ENCODE measurements around the gene MCHR1. TPM values are rescaled to one million over a fixed set of nuclear protein-coding genes. Genes with fewer than 3 reads are reported as not detected.

Gene MCHR1
- total RNA-seq, 4 donors from 2014 or later = 0.27 TPM; not detected in 3

- no peaks in the 10 kb centered on the region for H3K36me3 ChIP-seq
- in situ Hi-C loops (cut with MboI; ENCODE audit: low pct_ligation_motif_present in 1 of 4, low pct_unique_long_range_greater_than_20kb in 1 of 4, low sequenced_read_pairs in 3 of 4) (no loop called here), intact Hi-C loops (cut with DNase I; ENCODE audit: low total_unique reads) (no loop called here)
- H3K4me1 ChIP-seq = peaks cover 0 to 8% (median 2%) of the 10 kb centered on the region in 4 donors
- WGBS, 2 donors (ENCODE audit: low coverage in 1 of 2) = 45 to 68% methylated on average over 2 to 7 of the region's 7 CpGs
- peak overlapping the region; percentile 11 to 52 (median 26) for H3K27ac ChIP-seq
- no peaks in the 10 kb centered on the region for H3K9me3 ChIP-seq
- H3K27me3 ChIP-seq = no peaks in the 10 kb centered on the region
- no peak overlapping the region for H3K4me3 ChIP-seq
- no peak for DNase-seq
- no peak for TF ChIP-seq POLR2AphosphoS5 (IDR thresholded peaks at IDR 0.05)
- TF ChIP-seq CTCF (IDR thresholded peaks at IDR 0.05) = no peak
- no peak for TF ChIP-seq POLR2A (IDR thresholded peaks at IDR 0.05)
- no peak for TF ChIP-seq EP300 (IDR thresholded peaks at IDR 0.05; ENCODE audit: low read depth)
Observed at GRCh38 chr22:40666151-40666848, 13.0 kb upstream of the MCHR1 start.

DNA sequence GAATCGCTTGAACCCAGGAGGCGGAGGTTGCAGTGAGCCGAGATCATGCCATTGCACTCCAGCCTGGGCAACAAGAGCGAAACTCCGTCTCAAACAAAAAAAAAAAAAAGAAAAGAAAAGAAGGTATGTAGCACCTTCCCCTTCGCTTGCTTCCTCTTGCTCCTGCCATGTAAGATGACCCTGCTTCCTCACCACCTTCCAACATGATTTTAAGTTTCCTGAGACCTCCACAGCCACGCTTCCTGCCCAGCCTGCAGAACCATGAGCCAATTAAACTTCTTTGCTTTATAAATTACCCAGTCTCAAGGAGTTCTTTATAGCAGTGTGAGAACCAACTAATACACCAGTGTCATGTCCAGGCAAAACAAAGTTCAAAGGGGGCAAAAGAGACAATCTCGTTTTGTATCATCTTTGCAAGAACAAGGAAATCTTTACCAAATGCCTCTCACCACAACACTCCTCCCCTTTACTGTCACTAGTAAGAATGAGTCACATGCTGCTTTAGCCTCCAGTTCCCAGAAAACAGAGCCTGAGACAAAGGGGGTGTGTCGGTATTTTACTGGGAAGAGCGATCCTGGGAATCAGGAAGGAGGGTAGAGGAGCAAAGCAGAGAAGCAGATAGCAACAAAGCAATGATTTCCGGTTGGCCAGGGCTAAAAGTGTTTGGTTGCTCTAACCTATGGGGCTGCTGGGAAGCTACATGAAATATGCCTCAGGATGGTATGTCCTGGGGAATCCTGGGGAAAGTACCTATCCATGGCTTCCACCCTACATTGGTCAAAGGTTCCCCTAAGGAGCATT lies 10.5 kb upstream of the MCHR1 start:
- H3K9me3 ChIP-seq = no peaks in the 10 kb centered on the region
- in situ Hi-C loops (cut with MboI; ENCODE audit: low pct_ligation_motif_present in 1 of 4, low pct_unique_long_range_greater_than_20kb in 1 of 4, low sequenced_read_pairs in 3 of 4) (no loop called here), intact Hi-C loops (cut with DNase I; ENCODE audit: low total_unique reads) (no loop called here)
- peaks cover 0 to 8% (median 2%) of the 10 kb centered on the region in 4 donors for H3K4me1 ChIP-seq
- no peaks in the 10 kb centered on the region for H3K36me3 ChIP-seq
- no peaks in the 10 kb centered on the region for H3K27me3 ChIP-seq
- no peak overlapping the region for H3K27ac ChIP-seq
- TF ChIP-seq POLR2A (IDR thresholded peaks at IDR 0.05) = no peak
- no peak for TF ChIP-seq POLR2AphosphoS5 (IDR thresholded peaks at IDR 0.05)
- TF ChIP-seq CTCF (IDR thresholded peaks at IDR 0.05) = no peak
- TF ChIP-seq EP300 (IDR thresholded peaks at IDR 0.05; ENCODE audit: low read depth) = no peak
- DNase-seq = no peak
- 75 to 76% methylated on average over 7 to 11 of the region's 11 CpGs for WGBS, 2 donors (ENCODE audit: low coverage in 1 of 2)
- H3K4me3 ChIP-seq = no peak overlapping the region

DNA sequence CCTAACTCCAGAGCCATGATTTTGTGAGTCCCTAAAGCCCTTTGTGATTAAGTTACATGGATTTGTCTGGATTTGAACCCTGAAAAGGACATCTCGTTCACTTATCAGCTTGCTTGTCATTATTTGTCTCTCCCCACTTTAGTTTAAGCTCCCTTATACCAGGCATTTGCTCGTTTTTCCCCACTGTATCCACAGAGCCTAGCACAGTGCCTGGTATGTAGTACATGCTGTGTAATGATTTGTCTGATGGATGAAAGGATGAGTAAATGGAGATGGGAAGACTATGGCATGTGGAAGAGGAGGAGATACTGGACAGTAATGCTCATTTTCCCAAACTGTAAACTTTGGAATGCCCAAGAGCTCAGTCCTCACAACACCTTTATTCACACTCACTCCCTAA lies 9.2 kb upstream of the MCHR1 start:
- Histone ChIP-seq H3K4me3 (no peak overlapping the region), H3K36me3 (no peaks in the 10 kb centered on the region), H3K4me1 (peaks cover 0 to 3% (median 2%) of the 10 kb centered on the region in 4 donors), H3K27me3 (no peaks in the 10 kb centered on the region), H3K27ac (no peak overlapping the region), H3K9me3 (no peaks in the 10 kb centered on the region)
- DNase-seq = no peak
- in situ Hi-C loops (cut with MboI; ENCODE audit: low pct_ligation_motif_present in 1 of 4, low pct_unique_long_range_greater_than_20kb in 1 of 4, low sequenced_read_pairs in 3 of 4) = no loop called here
- TF ChIP-seq POLR2A (IDR thresholded peaks at IDR 0.05) (no peak), POLR2AphosphoS5 (IDR thresholded peaks at IDR 0.05) (no peak), CTCF (IDR thresholded peaks at IDR 0.05) (no peak), EP300 (IDR thresholded peaks at IDR 0.05; ENCODE audit: low read depth) (no peak)
- WGBS, 2 donors (ENCODE audit: low coverage in 1 of 2) = 62 to 74% methylated on average over 2 of the region's 2 CpGs
- intact Hi-C loops (cut with DNase I; ENCODE audit: low total_unique reads) = no loop called here

- Histone ChIP-seq H3K27me3 (no peaks in the 10 kb centered on the region), H3K4me1 (no peaks in the 10 kb centered on the region), H3K9me3 (no peaks in the 10 kb centered on the region), H3K36me3 (no peaks in the 10 kb centered on the region), H3K27ac (no peak overlapping the region), H3K4me3 (no peak overlapping the region)
- no peak for DNase-seq
- intact Hi-C loops (cut with DNase I; ENCODE audit: low total_unique reads) (no loop called here), in situ Hi-C loops (cut with MboI; ENCODE audit: low pct_ligation_motif_present in 1 of 4, low pct_unique_long_range_greater_than_20kb in 1 of 4, low sequenced_read_pairs in 3 of 4) (no loop called here)
- TF ChIP-seq POLR2A (IDR thresholded peaks at IDR 0.05) (no peak), EP300 (IDR thresholded peaks at IDR 0.05; ENCODE audit: low read depth) (no peak), CTCF (IDR thresholded peaks at IDR 0.05) (no peak), POLR2AphosphoS5 (IDR thresholded peaks at IDR 0.05) (no peak)
- WGBS, 2 donors (ENCODE audit: low coverage in 1 of 2) = 83 to 92% methylated on average over 5 to 13 of the region's 13 CpGs
Observed at GRCh38 chr22:40671369-40671768, 7.9 kb upstream of the MCHR1 start.
